ENCODE results near the gene NKTR.

NKTR gene

GRCh38 chr3:42651248-42652091 lies 51.0 kb downstream of the NKTR start:
- no peak for DNase-seq

- no peak for DNase-seq
Measured at GRCh38 chr3:42652251-42652610, 51.7 kb downstream of the NKTR start.

GRCh38 chr3:42652611-42653302 lies 52.3 kb downstream of the NKTR start:
- DNase-seq, result no peak

GRCh38 chr3:42653303-42653559 lies 52.7 kb downstream of the NKTR start:
- DNase-seq, result no peak

- peak; percentile 77 for DNase-seq
Measured at GRCh38 chr3:42653560-42654330, 53.3 kb downstream of the NKTR start, which contains the start of gene ZBTB47. Gene ZBTB47 (plus strand): TSS chr3:42653697. CDS start chr3:42658356, 4,659 bp downstream.

GRCh38 chr3:42654331-42655201 lies 54.1 kb downstream of the NKTR start:
- peak; percentile 73 for DNase-seq

GRCh38 chr3:42655331-42655888 lies 54.9 kb downstream of the NKTR start:
- no peak for DNase-seq

GRCh38 chr3:42655980-42656679 lies 55.6 kb downstream of the NKTR start:
- DNase-seq, result no peak

GRCh38 chr3:42656680-42657610 lies 56.5 kb downstream of the NKTR start:
- no peak for DNase-seq

- DNase-seq, result no peak
Measured at GRCh38 chr3:42657675-42658074, 57.2 kb downstream of the NKTR start.

- DNase-seq, result no peak
Measured at GRCh38 chr3:42658091-42658770, 57.7 kb downstream of the NKTR start.

- no peak for DNase-seq
Measured at GRCh38 chr3:42658771-42659390, 58.4 kb downstream of the NKTR start.

- DNase-seq, result no peak
Measured at GRCh38 chr3:42659451-42660130, 59.1 kb downstream of the NKTR start.

- DNase-seq, result no peak
Measured at GRCh38 chr3:42660131-42660715, 59.7 kb downstream of the NKTR start.

- DNase-seq, result no peak
Measured at GRCh38 chr3:42660898-42661297, 60.4 kb downstream of the NKTR start.

GRCh38 chr3:42661593-42662022 lies 61.1 kb downstream of the NKTR start:
- no peak for DNase-seq

GRCh38 chr3:42662037-42662812 lies 61.7 kb downstream of the NKTR start:
- DNase-seq, result no peak

Measured in left hindlimb (tissue), 1 donor.